Nephron progenitor cell (in vitro differentiated cells): ENCODE data around the gene PNKP.

Source experiments
- DNase-seq: peaks from one replicate; pipeline ENCODE4 v3.0.0; 2021
- H3K27ac Mint-ChIP-seq: 2 replicates; pipeline ENCODE4 v1.8.0; 2021; ENCODE audit warnings: mild to moderate bottlenecking, moderate library complexity, mixed read lengths
- H3K27me3 Mint-ChIP-seq: 2 replicates; pipeline ENCODE4 v1.8.0; 2021; ENCODE audit warnings: mild to moderate bottlenecking, low read depth, mixed read lengths; ENCODE audit not compliant: poor library complexity
- H3K36me3 Mint-ChIP-seq: 2 replicates; pipeline ENCODE4 v1.8.0; 2021; ENCODE audit warnings: low read depth, mixed read lengths
- H3K4me1 Mint-ChIP-seq: 2 replicates; pipeline ENCODE4 v1.8.0; 2021; ENCODE audit warnings: mixed read lengths
- H3K4me3 Mint-ChIP-seq: 2 replicates; pipeline ENCODE4 v1.8.0; 2021; ENCODE audit warnings: mild to moderate bottlenecking, moderate library complexity, mixed read lengths
- H3K9me3 Mint-ChIP-seq: 2 replicates; pipeline ENCODE4 v1.8.0; 2021; ENCODE audit warnings: mild to moderate bottlenecking, moderate library complexity, mixed read lengths
- TF ChIP-seq, protein P1 (sequence below): fragments of 200-600 bp; sonication (generic); IDR thresholded peaks from 2 replicates; pipeline ENCODE4 v1.5.0; 2021; ENCODE audit warnings: antibody characterized with exemption

Gene PNKP

DNA sequence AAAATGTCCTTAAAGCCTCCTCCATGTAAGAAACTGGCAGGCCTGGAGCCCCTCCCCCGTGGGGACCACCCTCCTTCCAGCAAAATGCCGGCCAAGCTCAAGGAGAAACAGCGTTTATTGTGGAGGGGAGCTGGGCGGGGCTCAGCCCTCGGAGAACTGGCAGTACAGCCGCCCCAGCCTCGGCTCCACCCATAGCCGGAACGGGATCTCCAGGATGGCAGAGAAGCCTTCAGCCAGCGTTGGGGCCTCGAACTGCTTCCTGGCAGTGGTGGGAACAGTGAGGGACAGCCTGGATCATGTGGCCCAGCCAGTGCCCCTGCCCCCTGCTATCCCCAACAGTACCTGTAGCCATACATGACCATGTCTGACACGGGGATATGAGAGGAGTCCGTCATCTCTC lies 6.3 kb downstream of the PNKP start:
- Mint-ChIP-seq H3K9me3 (no peaks in the 10 kb centered on the region), H3K36me3 (peaks cover 33% of the 10 kb centered on the region), H3K27ac (peak overlapping the region; percentile 84), H3K4me1 (peaks cover 45% of the 10 kb centered on the region), H3K27me3 (no peaks in the 10 kb centered on the region), H3K4me3 (no peak overlapping the region)
- peak; percentile 46 for DNase-seq
- TF ChIP-seq, protein P1, sequence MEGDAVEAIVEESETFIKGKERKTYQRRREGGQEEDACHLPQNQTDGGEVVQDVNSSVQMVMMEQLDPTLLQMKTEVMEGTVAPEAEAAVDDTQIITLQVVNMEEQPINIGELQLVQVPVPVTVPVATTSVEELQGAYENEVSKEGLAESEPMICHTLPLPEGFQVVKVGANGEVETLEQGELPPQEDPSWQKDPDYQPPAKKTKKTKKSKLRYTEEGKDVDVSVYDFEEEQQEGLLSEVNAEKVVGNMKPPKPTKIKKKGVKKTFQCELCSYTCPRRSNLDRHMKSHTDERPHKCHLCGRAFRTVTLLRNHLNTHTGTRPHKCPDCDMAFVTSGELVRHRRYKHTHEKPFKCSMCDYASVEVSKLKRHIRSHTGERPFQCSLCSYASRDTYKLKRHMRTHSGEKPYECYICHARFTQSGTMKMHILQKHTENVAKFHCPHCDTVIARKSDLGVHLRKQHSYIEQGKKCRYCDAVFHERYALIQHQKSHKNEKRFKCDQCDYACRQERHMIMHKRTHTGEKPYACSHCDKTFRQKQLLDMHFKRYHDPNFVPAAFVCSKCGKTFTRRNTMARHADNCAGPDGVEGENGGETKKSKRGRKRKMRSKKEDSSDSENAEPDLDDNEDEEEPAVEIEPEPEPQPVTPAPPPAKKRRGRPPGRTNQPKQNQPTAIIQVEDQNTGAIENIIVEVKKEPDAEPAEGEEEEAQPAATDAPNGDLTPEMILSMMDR, result no peak

- H3K4me3 Mint-ChIP-seq, result no peak overlapping the region
- H3K27me3 Mint-ChIP-seq, result no peaks in the 10 kb centered on the region
- peaks cover 35% of the 10 kb centered on the region for H3K36me3 Mint-ChIP-seq
- DNase-seq, result no peak
- H3K27ac Mint-ChIP-seq, result peak overlapping the region; percentile 84
- no peaks in the 10 kb centered on the region for H3K9me3 Mint-ChIP-seq
- TF ChIP-seq, protein P1, result no peak
- H3K4me1 Mint-ChIP-seq, result peaks cover 39% of the 10 kb centered on the region
Measured at GRCh38 chr19:49860336-49861102, 6.9 kb downstream of the PNKP start.

DNA sequence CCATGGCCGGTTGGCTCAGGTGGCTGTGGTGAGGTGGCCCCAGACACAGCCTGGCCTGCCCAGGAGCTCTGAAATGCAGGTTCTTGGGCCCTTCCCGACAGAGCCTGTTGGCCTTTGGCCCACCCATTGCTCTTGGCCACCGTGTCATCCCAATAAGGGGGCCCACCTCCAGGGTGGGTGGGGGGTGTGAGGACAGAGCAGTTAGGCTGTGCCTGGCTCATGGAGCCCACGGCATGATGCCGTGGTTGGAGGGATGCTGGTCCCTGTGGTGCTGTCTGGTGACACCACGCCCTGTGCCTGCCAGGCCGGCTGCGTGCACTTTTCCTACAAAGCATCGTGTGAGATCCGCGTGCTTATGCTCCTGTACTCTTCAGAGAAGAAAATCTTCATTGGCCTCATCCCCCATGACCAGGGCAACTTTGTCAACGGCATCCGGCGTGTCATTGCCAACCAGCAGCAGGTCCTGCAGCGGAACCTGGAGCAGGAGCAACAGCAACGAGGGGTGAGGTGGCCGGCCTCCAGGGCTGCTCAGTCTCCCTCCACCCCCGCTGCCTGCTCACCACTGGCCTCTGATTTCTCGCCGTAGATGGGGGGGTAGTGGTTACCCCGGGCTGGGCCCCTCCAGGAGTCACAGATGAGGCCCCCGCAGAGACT lies 7.6 kb downstream of the PNKP start:
- Mint-ChIP-seq H3K27ac (no peak overlapping the region), H3K4me1 (peaks cover 32% of the 10 kb centered on the region), H3K27me3 (no peaks in the 10 kb centered on the region), H3K36me3 (peaks cover 32% of the 10 kb centered on the region), H3K4me3 (no peak overlapping the region), H3K9me3 (no peaks in the 10 kb centered on the region)
- no peak for DNase-seq
- TF ChIP-seq, protein P1, result no peak

DNA sequence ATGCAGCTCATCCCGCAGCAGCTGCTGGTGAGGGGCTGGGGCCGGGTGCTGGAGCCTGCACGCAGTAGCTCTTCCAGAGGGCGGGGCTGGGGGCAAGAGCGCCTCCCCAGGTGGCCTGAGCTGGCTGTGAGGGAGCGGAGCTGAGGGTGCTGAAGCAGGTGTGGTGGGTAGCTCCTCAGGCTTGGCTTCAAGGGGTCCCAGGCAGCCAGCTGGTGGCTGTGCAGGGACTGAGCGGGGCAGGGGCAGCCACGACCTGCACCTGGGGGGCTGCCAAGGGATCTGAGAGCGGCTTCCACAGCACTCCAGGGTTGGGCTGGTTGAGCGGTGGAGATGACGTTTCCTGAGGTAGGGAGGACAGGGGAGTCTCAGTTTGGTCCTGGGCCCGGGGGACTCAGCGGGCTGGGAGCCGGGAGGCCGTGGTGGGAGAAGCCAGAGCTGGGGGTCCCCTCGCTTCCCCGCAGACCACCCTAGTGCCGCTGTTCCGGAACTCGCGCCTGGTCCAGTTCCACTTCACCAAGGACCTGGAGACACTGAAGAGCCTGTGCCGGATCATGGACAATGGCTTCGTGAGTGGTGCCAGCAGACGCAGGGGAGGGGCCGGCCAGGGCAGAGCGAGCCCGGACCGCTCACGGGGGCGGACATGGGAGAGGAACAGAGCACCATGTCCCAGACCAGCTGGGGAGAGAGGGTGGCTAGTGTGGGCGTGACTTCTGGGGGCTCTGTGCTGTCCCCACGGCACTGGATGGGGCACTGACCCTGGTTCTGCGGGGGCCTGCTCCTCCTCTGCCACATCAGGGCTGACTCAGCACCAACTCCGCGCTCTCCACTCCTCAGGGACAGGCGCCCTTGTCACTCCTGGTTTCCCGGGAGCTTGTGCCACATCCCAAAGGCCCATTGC lies 9.0 kb downstream of the PNKP start:
- DNase-seq, result no peak
- peaks cover 26% of the 10 kb centered on the region for H3K4me1 Mint-ChIP-seq
- no peaks in the 10 kb centered on the region for H3K27me3 Mint-ChIP-seq
- H3K27ac Mint-ChIP-seq, result peak overlapping the region; percentile 96
- no peaks in the 10 kb centered on the region for H3K9me3 Mint-ChIP-seq
- peaks cover 19% of the 10 kb centered on the region for H3K36me3 Mint-ChIP-seq
- TF ChIP-seq, protein P1, result no peak
- H3K4me3 Mint-ChIP-seq, result no peak overlapping the region

- Mint-ChIP-seq H3K27me3 (no peaks in the 10 kb centered on the region), H3K4me3 (no peak overlapping the region), H3K36me3 (peaks cover 16% of the 10 kb centered on the region), H3K27ac (peak overlapping the region; percentile 25), H3K9me3 (no peaks in the 10 kb centered on the region), H3K4me1 (peaks cover 28% of the 10 kb centered on the region)
- no peak for DNase-seq
- TF ChIP-seq, protein P1, result no peak
Measured at GRCh38 chr19:49857838-49858087, 9.6 kb downstream of the PNKP start.
